ENCODE measurements around the gene PRPF19. TPM values are rescaled to one million over a fixed set of nuclear protein-coding genes. Genes with fewer than 3 reads are reported as not detected.

The PRPF19 gene
- total and polyA plus RNA-seq, 2 of the 13 experiments (the other 11 are each of a cell fraction or from before 2014, with no cell fraction given), result 27.4 to 91.1 TPM

GRCh38 chr11:60924110-60924905, 17.9 kb upstream of the PRPF19 start, which contains the start of gene TMEM132A (continued):
- TF ChIP-seq ZNF609 (CRISPR knock-in tag; IDR thresholded peaks at IDR 0.05; ENCODE audit: borderline replicate concordance) (no peak), TAF15 (IDR thresholded peaks at IDR 0.05; ENCODE audit: low read depth, low read length, poor library complexity, severe bottlenecking) (no peak), ZNF777 (CRISPR knock-in tag; IDR thresholded peaks at IDR 0.05) (peak; percentile 78), FOXM1 (CRISPR knock-in tag; IDR thresholded peaks at IDR 0.05) (no peak), PHF8 (CRISPR knock-in tag; IDR thresholded peaks at IDR 0.05) (peak; percentile 31; the same call in 1 of the 2 replicates), NFAT5 (CRISPR knock-in tag; IDR thresholded peaks at IDR 0.05) (no peak), NONO (IDR thresholded peaks at IDR 0.05) (no peak), NONO (CRISPR knock-in tag; conservative IDR thresholded peaks at IDR 0.05) (peak; percentile 29; the same call in 1 of the 2 replicates), MAX (IDR thresholded peaks at IDR 0.05) (peak; percentile 96), KLF9 (CRISPR knock-in tag; IDR thresholded peaks at IDR 0.05; ENCODE audit: low read depth) (no peak), ZFP36 (IDR thresholded peaks at IDR 0.05; ENCODE audit: borderline replicate concordance, low read depth, low read length, partially characterized antibody) (no peak), FOXP4 (CRISPR knock-in tag; IDR thresholded peaks at IDR 0.05) (0 out of 2 replicates have a peak, but pooled peaks have one; percentile 18), ZBTB2 (CRISPR knock-in tag; IDR thresholded peaks at IDR 0.05; ENCODE audit: low read depth) (no peak)

Measured in HepG2 (cell line).